Fibroblast of pulmonary artery (primary cell): ENCODE measurements around the gene MITD1.
A peak's percentile ranks its signal among the peaks of the same experiment; 100 is the strongest.
"Not testable (repeated sequence)": the region's sequence is repeated elsewhere in the genome, so short reads cannot be mapped to it uniquely, and the experiment has no call there.

Source experiments
- DNase-seq: peaks from one replicate; pipeline ENCODE4 v3.0.0-alpha.2; 2010; ENCODE audit warnings: low read depth
- H3K4me3 ChIP-seq: replicated peaks from 2 replicates; pipeline ENCODE4 v1.5.1; 2011; ENCODE audit warnings: low read depth, mild to moderate bottlenecking, control low read depth, low read length, moderate library complexity
- CTCF ChIP-seq: IDR thresholded peaks from 2 replicates; pipeline ENCODE4 v1.5.1; 2011; ENCODE audit warnings: mild to moderate bottlenecking, control low read depth, low read length, inconsistent platforms; ENCODE audit errors: missing control alignments

The MITD1 gene

GRCh38 chr2:99140056-99140859 lies 40.6 kb downstream of the MITD1 start:
- no peak for TF ChIP-seq CTCF
- DNase-seq = peak; percentile 22
- peak overlapping the region; percentile 79 for H3K4me3 ChIP-seq

GRCh38 chr2:99139003-99139402 lies 41.9 kb downstream of the MITD1 start:
- H3K4me3 ChIP-seq = no peak overlapping the region
- no peak for TF ChIP-seq CTCF
- no peak for DNase-seq

GRCh38 chr2:99135044-99135556 lies 45.8 kb downstream of the MITD1 start:
- H3K4me3 ChIP-seq, DNase-seq: not testable (repeated sequence)

GRCh38 chr2:99127981-99128380 lies 52.9 kb downstream of the MITD1 start:
- H3K4me3 ChIP-seq = no peak overlapping the region
- DNase-seq = no peak
- no peak for TF ChIP-seq CTCF
